ENCODE data around the gene OR2T27.
"Not testable (repeated sequence)": the region's sequence is repeated elsewhere in the genome, so short reads cannot be mapped to it uniquely, and the experiment has no call there.

OR2T27 gene

DNA sequence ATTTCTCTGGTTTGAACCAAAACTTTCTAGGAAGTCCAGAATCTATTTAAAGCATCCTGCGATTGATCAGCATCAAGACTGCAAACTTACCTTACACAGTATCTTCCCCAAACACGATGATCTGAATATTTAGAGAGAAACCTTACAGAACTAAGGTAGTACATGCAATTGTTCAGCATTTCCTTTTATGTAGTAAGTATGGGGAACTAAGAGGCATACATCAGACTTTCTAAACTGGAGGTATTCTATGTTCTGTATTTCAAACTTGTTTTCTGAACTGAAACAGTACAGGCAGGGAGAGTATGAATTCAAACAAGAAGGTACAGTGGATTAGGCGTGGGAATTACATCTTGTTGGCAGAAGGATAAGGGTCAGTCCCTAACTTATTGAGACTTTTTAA, at the start of gene OR2T27:
Gene OR2T27 (minus strand): TSS at position 175 of the 400 bp plus-strand sequence. CDS start 4,644 bp downstream, outside the sequence.
- DNase-seq = not testable (repeated sequence)

- DNase-seq = no peak
Observed at GRCh38 chr1:248704606-248705005, 49.3 kb upstream of the OR2T27 start.

DNA sequence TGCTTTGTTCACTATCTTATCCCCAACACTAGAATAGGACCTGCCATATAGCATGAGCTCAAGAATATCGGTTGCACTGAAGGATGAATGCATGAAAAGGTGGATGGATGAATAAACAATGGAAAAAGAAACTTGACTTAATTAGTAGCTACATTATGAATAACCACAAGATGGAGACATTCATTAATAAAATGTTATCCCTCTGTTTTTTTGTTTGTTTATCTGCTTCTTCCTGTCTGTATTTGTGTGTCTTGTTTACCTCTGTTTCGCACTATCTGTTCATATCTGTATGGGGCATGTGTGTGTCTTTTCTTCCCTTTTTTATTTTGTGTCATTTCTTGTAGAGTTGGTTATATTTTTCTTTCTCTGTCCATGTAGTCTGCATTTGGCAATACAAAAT, 48.3 kb upstream of the OR2T27 start:
- DNase-seq = no peak

DNA sequence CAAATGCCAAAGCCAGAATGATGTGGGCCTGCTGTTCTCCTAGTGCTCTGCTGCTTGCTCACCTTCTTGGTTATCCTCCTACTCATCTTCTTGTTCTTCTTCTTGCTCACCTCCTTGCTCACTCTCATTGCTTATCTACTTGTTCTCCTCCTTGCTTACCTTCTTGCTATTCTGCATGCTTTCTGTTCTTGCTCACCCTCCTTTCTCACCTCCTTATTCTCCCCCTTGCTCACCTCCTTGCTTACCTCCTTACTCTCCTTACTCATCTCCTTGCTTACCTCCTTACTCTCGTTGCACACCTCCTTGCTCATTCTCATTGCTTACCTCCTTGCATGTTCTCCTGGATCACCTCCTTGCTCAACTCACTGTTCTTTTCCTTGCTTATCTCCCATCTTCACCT, 47.4 kb upstream of the OR2T27 start, which contains the start of gene OR14I1:
Gene OR14I1 (minus strand): TSS at position 53 of the 400 bp plus-strand sequence.
- DNase-seq = no peak

DNA sequence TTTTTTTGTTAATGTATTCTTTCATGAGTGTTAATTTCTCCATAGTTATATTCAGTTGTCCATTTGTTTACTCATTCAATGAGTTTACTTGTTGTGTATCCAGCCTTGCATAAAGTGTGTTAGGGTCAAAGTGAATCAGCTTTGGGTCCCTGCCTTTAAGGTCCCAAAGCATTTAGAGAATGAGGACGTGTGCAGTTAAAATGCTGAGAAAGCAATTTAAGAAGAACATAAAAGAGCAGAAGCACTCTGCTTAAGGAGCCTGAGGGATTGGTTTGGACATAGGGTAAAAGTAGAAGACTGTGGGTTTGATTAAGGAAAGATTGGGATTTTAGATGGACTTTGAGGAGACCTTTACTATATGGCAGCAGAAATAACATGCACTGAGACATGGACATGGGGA, 43.8 kb upstream of the OR2T27 start:
- DNase-seq = no peak

- no peak for DNase-seq
Observed at GRCh38 chr1:248697907-248698306, 42.6 kb upstream of the OR2T27 start.

- no peak for DNase-seq
Observed at GRCh38 chr1:248696774-248697173, 41.4 kb upstream of the OR2T27 start.

GRCh38 chr1:248696261-248696660, 40.9 kb upstream of the OR2T27 start:
- DNase-seq = no peak

GRCh38 chr1:248695451-248696132, 40.3 kb upstream of the OR2T27 start:
- DNase-seq = no peak

- DNase-seq = no peak
Observed at GRCh38 chr1:248691567-248692155, 36.3 kb upstream of the OR2T27 start.

- DNase-seq = no peak
Observed at GRCh38 chr1:248688527-248689298, 33.4 kb upstream of the OR2T27 start.

GRCh38 chr1:248686815-248687214, 31.5 kb upstream of the OR2T27 start:
- DNase-seq = peak in 1 of 2 donors; percentile 3

GRCh38 chr1:248681651-248682050, 26.3 kb upstream of the OR2T27 start:
- DNase-seq = no peak

DNA sequence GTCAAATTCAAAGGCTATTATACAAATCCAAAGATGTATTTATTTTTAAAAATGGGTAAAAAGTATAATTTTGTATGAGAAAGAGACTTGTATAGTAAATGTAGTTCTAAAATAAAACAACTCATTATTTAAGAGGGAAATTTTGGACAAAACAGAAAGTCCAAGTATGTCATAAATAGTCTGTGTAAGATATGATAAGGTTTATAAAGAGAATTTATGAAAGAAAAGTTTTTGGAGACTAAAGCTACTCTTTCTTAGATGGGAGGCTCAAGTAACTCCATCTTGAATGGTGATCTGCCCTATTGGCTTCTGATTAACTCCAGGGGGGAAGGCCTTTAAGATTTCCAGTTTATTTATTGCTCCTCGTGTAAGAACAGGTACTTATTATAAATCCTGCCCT, 14.7 kb upstream of the OR2T27 start:
- no peak for DNase-seq

- not testable (repeated sequence) for DNase-seq
Observed at GRCh38 chr1:248663453-248664328, 8.4 kb upstream of the OR2T27 start.

DNA sequence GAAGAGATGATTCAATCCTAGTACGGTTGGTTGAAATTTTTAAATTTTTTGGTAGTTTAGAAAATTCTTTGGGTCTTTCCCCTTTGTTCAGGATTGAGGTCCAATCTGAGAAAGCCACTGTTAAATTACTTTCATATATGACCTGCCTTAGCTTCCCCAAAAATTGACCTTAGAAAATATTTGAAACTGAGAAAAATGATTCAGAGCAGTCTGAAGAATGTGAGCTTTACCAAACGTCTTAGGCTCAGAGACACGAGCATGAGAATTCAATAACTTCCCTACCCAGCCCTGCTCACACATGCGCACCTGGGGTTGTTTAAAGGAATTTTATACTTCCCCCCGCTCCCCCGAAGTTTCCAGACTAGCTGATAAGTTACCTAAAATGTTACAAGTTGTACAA, 1.5 kb upstream of the OR2T27 start:
- not testable (repeated sequence) for DNase-seq

DNA sequence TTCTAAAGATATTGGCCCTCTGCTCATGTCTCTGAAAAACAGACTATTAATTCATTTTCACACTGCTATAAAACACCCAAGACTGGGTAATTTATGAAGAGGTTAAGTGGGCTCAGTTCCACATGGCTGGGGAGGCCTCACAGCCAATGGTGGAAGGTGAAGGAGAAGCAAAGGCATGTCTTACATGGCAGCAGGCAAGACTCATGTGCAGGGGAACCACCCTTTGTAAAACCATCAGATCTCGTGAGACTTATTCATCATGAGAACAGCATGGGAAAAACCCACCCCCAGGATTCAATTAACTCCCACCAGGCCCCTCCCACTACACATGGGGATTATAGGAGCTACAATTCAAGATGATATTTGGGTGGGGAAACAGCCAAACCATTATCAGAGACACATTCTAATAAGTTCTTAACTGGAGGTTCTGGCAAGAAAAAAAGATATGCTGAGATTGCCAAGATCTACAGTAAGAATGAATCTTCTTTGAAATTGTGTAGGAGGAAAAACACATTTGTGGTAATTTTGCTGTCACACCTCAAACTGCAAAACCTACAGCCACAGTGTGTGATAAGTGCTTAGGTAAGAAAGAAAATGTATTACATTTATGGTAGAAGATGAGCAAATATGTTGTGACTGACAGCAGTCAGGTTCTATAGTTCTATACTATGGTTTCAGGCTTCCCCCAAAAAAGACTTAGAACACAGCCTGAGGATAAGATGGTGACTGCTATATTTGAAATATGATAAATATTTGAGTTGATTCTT, 6.4 kb downstream of the OR2T27 start:
- not testable (repeated sequence) for DNase-seq

GRCh38 chr1:248645178-248645577, 10.2 kb downstream of the OR2T27 start, which contains the start of gene OR2T35:
Gene OR2T35, minus strand, starts transcription at chr1:248645278. Its CDS starts 6,020 bp downstream, at chr1:248639258.
- not testable (repeated sequence) for DNase-seq

GRCh38 chr1:248642971-248643651, 12.2 kb downstream of the OR2T27 start:
- not testable (repeated sequence) for DNase-seq

- DNase-seq = not testable (repeated sequence)
Observed at GRCh38 chr1:248641583-248641982, 13.7 kb downstream of the OR2T27 start.

DNA sequence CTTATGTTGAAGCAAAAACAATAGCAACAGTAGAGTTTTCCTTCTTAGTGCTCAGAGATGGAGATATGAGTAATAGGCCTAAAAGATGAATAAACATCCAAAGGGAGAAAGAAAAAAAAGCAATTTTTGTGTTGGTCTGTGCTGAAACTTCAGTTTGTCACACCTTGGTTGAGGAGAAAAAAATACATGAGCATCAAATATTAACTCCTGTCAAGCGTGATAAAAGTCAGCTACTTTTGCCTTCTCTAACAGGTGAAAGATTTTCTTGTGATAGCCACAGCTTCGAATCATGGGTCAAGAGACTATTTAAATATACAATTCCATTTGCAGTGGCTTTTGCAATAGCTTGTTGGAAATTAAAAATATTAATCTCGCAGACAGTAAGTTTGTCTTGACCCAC, 14.4 kb downstream of the OR2T27 start:
- DNase-seq = not testable (repeated sequence)

All from stimulated activated CD4-positive, alpha-beta T cell treated with anti-CD3 and anti-CD28 coated beads, Interleukin-2, amount 100 ng/mL, for 24 hours (primary cell).